Measurements from ENCODE around the gene BRPF3.

- TF ChIP-seq SIN3A (IDR thresholded peaks at IDR 0.05; ENCODE audit: borderline replicate concordance, insufficient read depth, low read depth, low read length) (no peak), CTCF (IDR thresholded peaks at IDR 0.05) (no peak), POLR2AphosphoS5 (IDR thresholded peaks at IDR 0.05; ENCODE audit: low read depth, low read length) (no peak)
These were observed 27.2 kb upstream of the BRPF3 start for GRCh38 chr6:36169023-36170007.

Measured in Panc1 (cell line).